ENCODE results near the gene EVI5. TPM values are rescaled to one million over a fixed set of nuclear protein-coding genes. Genes with fewer than 3 reads are reported as not detected.
A peak's percentile ranks its signal among the peaks of the same experiment; 100 is the strongest.
"Not testable (repeated sequence)": the region's sequence is repeated elsewhere in the genome, so short reads cannot be mapped to it uniquely, and the experiment has no call there.

The EVI5 gene
- total RNA-seq, 1 donor from 2014 or later: 10.3 TPM

- no peak for ATAC-seq
These were observed 6.7 kb upstream of the EVI5 start for GRCh38 chr1:92791487-92792066.

GRCh38 chr1:92790867-92791266 lies 6.0 kb upstream of the EVI5 start:
- no peak for ATAC-seq

- no peak for ATAC-seq
These were observed 5.2 kb upstream of the EVI5 start for GRCh38 chr1:92790081-92790480.

GRCh38 chr1:92786111-92786901 lies 1.4 kb upstream of the EVI5 start:
- ATAC-seq: no peak

- ATAC-seq: peak; percentile 16
These were observed 778 bp downstream of the EVI5 start for GRCh38 chr1:92784021-92784638.

- not testable (repeated sequence) for ATAC-seq
These were observed 1.4 kb downstream of the EVI5 start for GRCh38 chr1:92783550-92783949.

DNA sequence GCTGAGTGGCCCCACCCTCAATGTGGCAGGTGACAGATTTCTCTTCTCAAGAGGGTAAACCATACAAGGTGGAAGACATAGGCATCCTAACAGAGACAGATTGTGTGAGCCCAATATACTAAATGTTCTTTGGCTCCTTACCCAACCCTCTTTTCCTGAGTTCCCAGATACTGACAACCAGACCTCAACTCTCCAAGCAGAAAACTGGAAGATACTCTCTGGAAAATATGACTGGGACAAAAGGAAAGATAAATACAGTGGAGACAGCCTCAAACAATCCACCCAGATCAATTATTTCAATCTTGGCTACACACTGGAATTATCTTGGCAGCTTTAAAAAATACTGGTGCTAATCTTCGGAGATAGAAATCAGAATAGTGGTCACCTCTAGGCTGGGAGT lies 6.5 kb downstream of the EVI5 start:
- ATAC-seq: no peak

DNA sequence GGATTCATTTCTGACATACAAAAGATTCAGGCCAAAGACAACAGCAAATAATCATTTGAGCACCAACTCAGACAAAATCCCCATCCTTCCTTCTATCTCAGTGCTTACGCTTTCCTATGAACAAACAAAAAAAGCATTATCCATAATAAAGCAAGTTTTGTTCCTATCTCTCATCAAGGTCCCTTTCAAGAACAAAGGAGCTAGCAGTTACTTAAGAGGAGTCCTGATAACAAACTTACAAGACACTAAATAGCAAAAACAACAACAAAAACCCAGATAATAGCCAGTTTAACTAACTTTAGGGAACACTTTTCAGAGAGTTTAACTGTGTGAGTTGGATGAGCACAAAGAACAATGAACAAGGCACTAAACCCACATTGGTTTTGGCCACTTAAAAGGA lies 10.5 kb downstream of the EVI5 start:
- ATAC-seq: no peak

GRCh38 chr1:92773749-92774148 lies 11.2 kb downstream of the EVI5 start:
- not testable (repeated sequence) for ATAC-seq

GRCh38 chr1:92769856-92770255 lies 15.1 kb downstream of the EVI5 start:
- no peak for ATAC-seq

- ATAC-seq: no peak
These were observed 16.0 kb downstream of the EVI5 start for GRCh38 chr1:92768915-92769314.

DNA sequence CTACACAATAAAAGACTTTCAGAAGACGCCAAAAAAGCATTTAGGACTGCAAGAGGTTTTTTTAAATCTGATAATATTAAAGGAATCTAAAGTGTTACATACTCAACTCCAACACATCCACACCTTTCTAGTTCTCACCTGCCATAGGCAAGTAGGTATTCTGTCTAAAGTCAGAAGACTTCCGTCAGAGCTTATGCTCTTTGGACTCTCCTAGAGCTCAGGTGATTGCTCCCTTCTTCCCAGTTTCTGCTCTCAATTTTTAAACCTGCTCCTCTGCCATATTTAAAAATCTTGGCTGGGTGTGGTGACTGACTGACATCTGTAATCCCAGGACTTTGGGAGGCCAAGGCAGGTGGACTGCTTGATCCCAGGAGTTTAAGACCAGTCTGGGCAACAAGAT lies 16.6 kb downstream of the EVI5 start:
- ATAC-seq: no peak

DNA sequence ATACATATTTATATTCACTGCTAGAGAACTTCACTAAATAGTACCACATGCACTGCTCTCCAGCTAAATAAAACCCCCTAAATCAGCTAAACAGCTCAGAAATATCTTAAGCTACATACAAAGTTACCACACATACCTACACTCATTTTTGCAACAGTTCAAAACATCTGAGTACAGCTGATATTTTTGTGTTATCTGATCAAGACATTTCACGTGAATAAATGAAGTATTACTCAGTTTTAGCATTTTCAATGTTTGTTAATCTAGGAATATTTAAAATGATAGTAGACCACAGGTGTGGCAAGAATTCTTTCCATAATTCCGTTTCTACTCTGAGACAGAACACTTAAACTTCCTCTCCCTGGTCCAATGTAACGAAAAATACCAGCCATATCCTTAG lies 20.8 kb downstream of the EVI5 start:
- no peak for ATAC-seq

- no peak for ATAC-seq
These were observed 22.6 kb downstream of the EVI5 start for GRCh38 chr1:92762355-92762754.

GRCh38 chr1:92759361-92759760 lies 25.5 kb downstream of the EVI5 start:
- ATAC-seq: no peak

DNA sequence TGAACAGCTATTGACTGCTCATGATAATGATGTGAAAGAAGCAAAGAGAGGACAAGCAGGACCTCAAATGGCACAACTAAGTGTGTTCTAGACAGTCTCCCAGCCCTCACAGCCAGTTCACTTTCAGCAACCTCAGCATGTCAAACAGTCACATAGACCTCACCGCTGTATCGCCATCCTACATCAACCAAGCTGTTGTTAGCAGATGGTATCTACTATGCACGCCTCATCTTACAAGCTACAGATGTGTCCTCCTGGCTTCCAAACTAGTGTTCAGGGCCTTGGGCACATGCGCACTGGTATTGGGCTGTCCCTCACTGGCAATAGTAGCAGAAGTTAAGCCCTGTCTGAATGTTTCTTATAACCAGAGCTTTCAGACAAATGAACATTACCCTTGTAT lies 28.4 kb downstream of the EVI5 start:
- no peak for ATAC-seq

DNA sequence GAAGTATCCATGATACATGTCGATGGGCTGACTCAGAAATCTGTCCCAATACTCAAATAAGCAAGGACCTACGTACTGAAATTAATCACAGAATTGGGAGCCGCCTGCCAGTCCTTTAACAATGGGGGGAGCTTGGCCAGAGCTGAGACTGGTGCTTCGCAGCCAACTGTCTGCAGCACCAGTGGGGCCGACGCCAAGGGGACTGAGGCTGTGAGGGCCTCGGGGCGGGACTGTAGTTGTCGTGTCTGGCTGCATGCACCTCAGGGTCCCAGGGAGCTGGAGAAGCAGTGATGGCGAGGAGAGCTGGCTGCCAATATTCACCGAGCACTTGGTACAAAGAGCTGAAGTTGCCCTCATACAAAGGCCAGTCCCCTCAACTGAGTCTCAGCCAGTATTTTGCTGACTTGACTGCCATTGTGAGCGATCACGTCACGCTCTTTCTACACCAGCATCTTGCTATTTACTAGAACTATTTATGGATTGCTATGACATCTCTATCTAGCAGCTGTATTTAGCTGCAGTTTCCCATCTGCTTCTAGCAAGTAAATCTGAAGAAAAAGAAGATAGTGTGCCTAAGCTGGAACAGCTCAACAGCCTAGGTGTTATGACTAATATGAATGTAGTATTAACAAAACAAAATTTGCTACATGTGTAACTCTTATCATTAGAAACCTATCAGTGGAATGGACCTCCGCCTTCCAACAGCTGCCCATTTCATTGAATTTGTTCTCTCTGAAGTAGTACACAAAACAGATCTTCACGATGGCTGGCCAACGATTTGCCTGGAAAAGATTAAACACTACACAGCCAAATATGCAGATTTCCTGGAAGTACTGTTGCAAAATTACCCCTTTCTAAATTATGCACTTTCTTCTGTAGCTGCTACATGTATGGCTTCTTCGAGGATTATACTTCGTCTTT lies 29.1 kb downstream of the EVI5 start:
- ATAC-seq: no peak

GRCh38 chr1:92754719-92755050 lies 30.2 kb downstream of the EVI5 start:
- no peak for ATAC-seq

- ATAC-seq: no peak
These were observed 30.7 kb downstream of the EVI5 start for GRCh38 chr1:92754000-92754718.

GRCh38 chr1:92752719-92753118 lies 32.2 kb downstream of the EVI5 start:
- no peak for ATAC-seq

DNA sequence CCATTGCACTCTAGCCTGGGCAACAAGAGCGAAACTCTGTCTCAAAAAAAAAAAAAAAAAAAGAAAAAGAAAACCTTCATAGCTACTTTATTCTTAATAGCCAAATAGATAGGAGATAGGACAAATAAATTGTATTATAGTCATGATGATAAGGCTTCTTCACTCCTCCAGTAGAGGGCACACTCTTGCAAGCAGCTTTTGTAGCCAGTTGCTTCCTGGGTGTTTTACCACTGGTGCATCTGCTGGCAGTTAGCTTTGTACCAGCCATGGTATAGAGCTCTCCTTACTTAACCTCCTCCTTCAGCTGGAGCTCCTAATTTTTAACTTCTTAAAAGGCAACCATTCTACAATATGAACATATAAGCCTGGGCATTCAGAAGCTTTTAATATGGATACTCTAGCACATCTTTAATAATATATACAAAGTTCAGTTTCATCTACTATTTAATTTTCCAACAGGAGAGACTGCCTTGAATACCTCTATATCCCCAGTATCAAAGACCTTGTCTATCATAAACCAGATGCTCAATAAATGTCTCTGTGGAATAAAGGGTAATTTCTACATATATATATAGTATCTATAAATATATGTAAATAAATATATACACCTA lies 35.8 kb downstream of the EVI5 start:
- peak; percentile 67 for ATAC-seq

GRCh38 chr1:92748138-92748537 lies 36.8 kb downstream of the EVI5 start:
- ATAC-seq: no peak
